ENCODE data around the gene CDHR3. TPM values are rescaled to one million over a fixed set of nuclear protein-coding genes. Genes with fewer than 3 reads are reported as not detected.

CDHR3 gene
- total and polyA plus RNA-seq, 10 of the 15 experiments (the other 5 are each of a cell fraction or from before 2014, with no cell fraction given): 0.06 to 0.11 TPM; not detected in 8

DNA sequence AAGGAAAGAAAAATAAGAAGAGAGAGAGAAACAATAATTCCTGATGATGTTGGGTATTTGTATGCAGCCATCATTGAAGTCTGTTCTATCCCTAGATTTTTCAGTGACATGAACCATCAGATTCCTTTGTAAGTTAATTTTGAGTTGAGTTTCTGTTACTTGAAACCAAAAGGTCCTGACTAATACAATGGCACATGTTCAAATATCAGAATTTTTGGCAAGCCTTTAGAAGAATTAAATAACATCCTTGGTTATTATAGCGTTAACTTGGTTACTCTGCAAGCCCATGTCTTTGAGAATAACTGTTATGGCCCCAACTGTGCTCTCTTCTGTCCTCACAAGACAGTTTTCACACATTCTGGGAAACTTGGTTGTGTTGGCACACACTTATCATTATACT lies 82.5 kb downstream of the CDHR3 start:
- DNase-seq (ENCODE audit: low read depth, low spot score) (no peak), FAIRE-seq (no peak), ATAC-seq (no peak)
- ChIA-PET SMC1A (ENCODE audit: uncharacterized antibody, unreplicated experiment) (interaction anchor here (0.6 to 2.5 kb wide), 4 partner anchors 9 to 815 kb away, joined by 3 to 7 read pairs (median 4); no protein-coding TSS in a partner anchor), RAD21 (ENCODE audit: unreplicated experiment) (interaction anchor here (1.9 to 2.5 kb wide), 2 partner anchors 119 to 279 kb away, joined by 4 to 11 read pairs; no protein-coding TSS in a partner anchor), POLR2A (no interaction called here), CTCF (interaction anchor here (1.3 to 8.4 kb wide), 5 partner anchors 9 to 284 kb away, joined by 3 to 163 read pairs (median 16); no protein-coding TSS in a partner anchor)
- TF ChIP-seq MTA3 (IDR thresholded peaks at IDR 0.05; ENCODE audit: borderline replicate concordance, low read length) (no peak), SUZ12 (IDR thresholded peaks at IDR 0.05; ENCODE audit: unreplicated experiment) (no peak)
- Histone ChIP-seq H4K20me1 (ENCODE audit: control insufficient read depth, insufficient read depth) (no peaks in the 10 kb centered on the region), H3K27ac (ENCODE audit: control insufficient read depth, insufficient read depth) (no peak overlapping the region), H3K4me3 (no peak overlapping the region), H3K79me2 (ENCODE audit: control insufficient read depth, insufficient read depth, low read length) (no peaks in the 10 kb centered on the region), H3K4me1 (ENCODE audit: control insufficient read depth, insufficient read depth, low read length) (no peaks in the 10 kb centered on the region), H3K4me2 (ENCODE audit: control insufficient read depth, insufficient read depth) (no peak overlapping the region), H3K36me3 (ENCODE audit: control insufficient read depth in 2 of 2, insufficient read depth in 2 of 2, low read length in 1 of 2) (no peaks in the 10 kb centered on the region), H3K27me3 (replicated peaks in 1 of 2; ENCODE audit: control insufficient read depth in 2 of 2, insufficient read depth in 2 of 2, low read length in 1 of 2) (peaks cover 0 to 6% of the 10 kb centered on the region in 2 experiments; a peak in 2 of 4 replicates), H3K9ac (ENCODE audit: control insufficient read depth, insufficient read depth, low read length) (no peak overlapping the region), H3K9me3 (replicated peaks; ENCODE audit: control insufficient read depth, insufficient read depth, low read length) (no peaks in the 10 kb centered on the region), H2AFZ (ENCODE audit: control insufficient read depth, low read depth, low read length) (no peak overlapping the region)
- no TSS peak for BruUV-seq (replicated peaks)
- in situ Hi-C loops (cut with MboI) (no loop called here), intact Hi-C loops (cut with micrococcal nuclease; ENCODE audit: unreplicated experiment) (no loop called here)
- WGBS (ENCODE audit: insufficient coverage, insufficient replicate concordance, low lambda C conversion rate, missing lambda C conversion rate): 76% methylated on average over 1 of the region's 1 CpG

- Histone ChIP-seq H3K9me3 (replicated peaks; ENCODE audit: control insufficient read depth, insufficient read depth, low read length) (no peaks in the 10 kb centered on the region), H3K4me1 (ENCODE audit: control insufficient read depth, insufficient read depth, low read length) (no peaks in the 10 kb centered on the region), H3K79me2 (ENCODE audit: control insufficient read depth, insufficient read depth, low read length) (no peaks in the 10 kb centered on the region), H3K4me2 (ENCODE audit: control insufficient read depth, insufficient read depth) (no peak overlapping the region), H3K27ac (ENCODE audit: control insufficient read depth, insufficient read depth) (no peak overlapping the region), H2AFZ (ENCODE audit: control insufficient read depth, low read depth, low read length) (no peak overlapping the region), H4K20me1 (ENCODE audit: control insufficient read depth, insufficient read depth) (no peaks in the 10 kb centered on the region), H3K9ac (ENCODE audit: control insufficient read depth, insufficient read depth, low read length) (no peak overlapping the region), H3K36me3 (ENCODE audit: control insufficient read depth in 2 of 2, insufficient read depth in 2 of 2, low read length in 1 of 2) (no peaks in the 10 kb centered on the region), H3K27me3 (replicated peaks in 1 of 2; ENCODE audit: control insufficient read depth in 2 of 2, insufficient read depth in 2 of 2, low read length in 1 of 2) (peaks cover 1 to 6% of the 10 kb centered on the region in 2 experiments; a peak in 2 of 4 replicates), H3K4me3 (no peak overlapping the region)
- FAIRE-seq (no peak), DNase-seq (ENCODE audit: low read depth, low spot score) (no peak), ATAC-seq (no peak)
- ChIA-PET POLR2A (no interaction called here), SMC1A (ENCODE audit: uncharacterized antibody, unreplicated experiment) (interaction anchor here (0.6 to 2.5 kb wide), 9 partner anchors 9 to 308 kb away, joined by 3 to 10 read pairs (median 4); no protein-coding TSS in a partner anchor), RAD21 (ENCODE audit: unreplicated experiment) (interaction anchor here (1.0 to 2.8 kb wide), 3 partner anchors 108 to 390 kb away, joined by 3 to 19 read pairs (median 7); no protein-coding TSS in a partner anchor), CTCF (interaction anchor here (0.8 to 8.4 kb wide), 12 partner anchors 10 to 395 kb away, joined by 3 to 163 read pairs (median 7); no protein-coding TSS in a partner anchor)
- intact Hi-C loops (cut with micrococcal nuclease; ENCODE audit: unreplicated experiment) (no loop called here), in situ Hi-C loops (cut with MboI) (no loop called here)
- no peak for TF ChIP-seq IRF4 (IDR thresholded peaks at IDR 0.05; ENCODE audit: low read depth, low read length)
- no peak for TF ChIP-seq STAT1 (conservative IDR thresholded peaks at IDR 0.05)
- TF ChIP-seq POLR2A (IDR thresholded peaks at IDR 0.05; ENCODE audit: low read depth, low read length): no peak
- no peak for TF ChIP-seq ASH2L (IDR thresholded peaks at IDR 0.05; ENCODE audit: borderline replicate concordance, low read depth)
- no peak for TF ChIP-seq CBFB (IDR thresholded peaks at IDR 0.05; ENCODE audit: low read depth)
- TF ChIP-seq KDM1A (IDR thresholded peaks at IDR 0.05; ENCODE audit: borderline replicate concordance): no peak
- TF ChIP-seq IRF3 (IDR thresholded peaks at IDR 0.05): no peak
- no peak for TF ChIP-seq CHD2 (IDR thresholded peaks at IDR 0.05; ENCODE audit: borderline replicate concordance, low read depth, low read length)
- no peak for TF ChIP-seq PAX8 (IDR thresholded peaks at IDR 0.05)
- no peak for TF ChIP-seq TBL1XR1 (IDR thresholded peaks at IDR 0.05; ENCODE audit: low read depth, low read length)
- no peak for TF ChIP-seq IKZF2 (IDR thresholded peaks at IDR 0.05)
- 46% methylated on average over 5 of the region's 5 CpGs for WGBS (ENCODE audit: insufficient coverage, insufficient replicate concordance, low lambda C conversion rate, missing lambda C conversion rate)
- BruUV-seq (replicated peaks): no TSS peak
These were observed 84.1 kb downstream of the CDHR3 start for GRCh38 chr7:106047184-106047583.

Measured in GM12878 (cell line).